Left hindlimb (tissue), 1 donor: ENCODE data around the gene SPATA31D4.

Experiments used
- DNase-seq: peaks from one replicate; pipeline ENCODE4 v3.0.0-alpha.2; 2018

The SPATA31D4 gene

DNA sequence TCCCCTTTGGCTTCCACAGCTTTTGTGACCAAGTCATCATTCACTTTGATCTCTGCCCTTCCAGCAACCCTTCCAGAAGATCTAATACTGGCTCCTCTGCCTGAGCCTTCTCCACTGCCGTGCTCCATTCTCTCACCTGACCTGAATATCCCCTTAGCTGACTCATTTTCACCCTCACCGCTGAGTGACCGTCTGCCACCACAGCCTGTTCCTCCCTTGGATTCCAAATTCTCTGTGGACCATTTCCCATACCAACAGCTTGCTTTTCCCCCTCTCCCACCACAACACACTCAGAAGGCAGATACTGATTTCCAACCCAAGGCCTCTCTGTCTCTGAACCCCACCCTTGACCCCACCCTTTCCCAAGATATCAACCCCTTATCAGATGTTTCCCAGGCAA is 39.8 kb downstream of the SPATA31D4 start:
- DNase-seq: no peak

DNA sequence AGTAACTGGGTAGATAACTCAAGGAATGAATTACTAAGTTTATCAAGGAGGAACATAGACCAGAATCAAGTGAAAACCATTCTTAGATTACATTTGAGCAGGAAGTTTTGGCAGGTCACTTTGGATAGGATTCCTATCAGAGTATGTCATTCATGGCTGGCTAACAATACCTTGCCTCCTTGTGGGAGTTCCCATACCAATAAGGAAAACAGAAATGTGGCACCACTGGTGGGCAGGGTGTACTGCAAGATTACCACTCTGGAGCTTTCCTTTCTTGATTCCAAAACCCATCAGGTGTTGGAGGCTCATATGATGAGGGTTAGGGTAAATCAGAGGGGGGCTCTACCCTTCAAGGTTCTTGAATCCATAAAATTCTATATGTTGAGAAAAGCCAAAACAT is 41.7 kb downstream of the SPATA31D4 start:
- DNase-seq: no peak

DNA sequence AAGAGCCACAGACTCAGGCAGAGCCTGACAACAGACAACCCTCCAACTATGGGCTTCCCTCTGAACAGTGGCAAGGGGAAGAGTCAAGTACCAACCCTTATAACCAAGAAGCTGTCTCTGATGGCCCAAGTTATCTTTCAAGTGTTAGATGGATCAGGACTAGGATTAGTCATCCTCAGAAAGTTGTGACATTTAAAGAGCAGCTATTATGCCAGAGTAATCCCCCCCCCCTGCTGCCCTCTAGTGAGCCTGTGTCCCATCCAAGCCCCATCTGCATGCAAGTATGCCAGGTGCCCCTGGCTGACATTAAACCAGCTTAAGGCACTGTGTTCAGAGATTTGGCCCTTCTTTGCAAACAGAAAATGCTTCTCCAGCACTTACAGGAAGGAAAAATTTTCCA is 43.5 kb downstream of the SPATA31D4 start:
- no peak for DNase-seq

DNA sequence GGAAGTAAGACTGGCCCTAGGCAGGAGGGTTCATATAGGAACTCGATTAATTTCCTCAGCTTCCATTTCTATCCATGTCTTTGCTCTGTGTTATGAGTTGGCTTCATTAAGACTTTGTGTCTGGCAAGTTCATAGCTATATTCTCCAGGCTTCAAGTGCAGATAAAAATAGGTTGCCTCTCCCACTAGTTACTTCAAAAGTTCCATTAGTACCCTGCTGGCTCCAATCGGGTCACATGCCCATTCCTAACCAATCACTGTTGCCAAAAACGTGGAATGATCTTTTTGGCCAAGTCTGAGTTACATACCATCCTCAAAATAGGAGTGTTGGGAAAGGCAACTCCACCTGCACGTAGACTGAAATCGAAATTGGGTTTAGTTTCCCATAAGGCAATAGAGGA is 46.5 kb downstream of the SPATA31D4 start:
- DNase-seq: no peak

DNA sequence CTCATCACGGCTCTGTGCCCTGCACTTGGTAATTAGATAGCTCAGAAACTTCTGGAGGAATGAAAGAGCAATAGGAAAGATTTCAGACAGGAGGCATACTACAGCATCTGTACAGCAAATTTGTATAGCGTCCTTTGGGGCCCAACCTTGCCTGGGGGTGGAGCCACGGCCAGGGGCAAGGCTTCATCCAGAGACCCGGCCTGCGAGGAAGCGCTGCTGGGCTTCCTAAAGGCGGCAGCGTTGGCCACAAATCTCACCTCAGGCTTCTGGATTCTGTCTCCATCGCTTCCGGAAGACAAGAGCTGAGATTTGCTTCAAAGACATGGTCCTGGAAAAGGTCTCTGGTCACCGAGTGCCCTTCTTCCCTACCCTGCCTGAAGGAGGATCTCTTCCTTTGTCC is 48.1 kb downstream of the SPATA31D4 start:
- no peak for DNase-seq

DNA sequence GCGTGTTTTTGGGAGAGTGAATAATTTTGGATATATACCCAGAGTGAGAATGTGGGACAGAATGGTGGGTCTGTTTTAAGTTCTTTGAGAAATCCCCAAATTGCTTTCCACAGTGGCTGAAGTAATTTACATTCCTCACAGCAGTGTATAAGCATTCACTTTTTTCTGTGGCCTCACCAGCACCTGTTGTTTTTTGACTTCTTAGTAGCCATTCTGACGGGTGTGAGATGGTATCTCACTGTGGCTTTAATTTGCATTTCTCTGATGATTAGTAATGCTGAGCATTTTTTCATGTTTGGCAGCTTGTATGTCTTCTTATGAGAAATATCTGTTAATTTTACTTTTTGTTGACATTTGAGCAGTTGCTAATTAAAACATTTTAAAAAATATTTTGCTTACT is 51.0 kb downstream of the SPATA31D4 start:
- no peak for DNase-seq

DNA sequence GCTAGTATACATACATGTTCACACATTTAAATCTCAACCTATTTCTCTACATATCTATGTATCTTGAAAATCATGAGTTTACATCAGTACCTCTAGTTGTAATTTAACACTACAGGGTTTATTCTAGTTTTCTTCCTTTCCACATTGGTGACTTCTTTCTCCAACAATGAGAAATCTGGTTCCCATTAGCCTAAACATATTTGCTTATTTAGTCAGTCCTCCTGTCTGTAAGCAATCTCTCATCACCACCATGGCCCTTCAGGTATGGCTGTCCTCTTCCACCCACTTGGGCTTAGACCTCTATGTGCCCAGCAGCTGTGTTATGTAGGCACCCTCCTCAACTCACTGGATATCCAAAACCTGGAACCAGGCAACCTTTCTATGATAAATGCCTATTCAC is 52.3 kb downstream of the SPATA31D4 start:
- no peak for DNase-seq

DNA sequence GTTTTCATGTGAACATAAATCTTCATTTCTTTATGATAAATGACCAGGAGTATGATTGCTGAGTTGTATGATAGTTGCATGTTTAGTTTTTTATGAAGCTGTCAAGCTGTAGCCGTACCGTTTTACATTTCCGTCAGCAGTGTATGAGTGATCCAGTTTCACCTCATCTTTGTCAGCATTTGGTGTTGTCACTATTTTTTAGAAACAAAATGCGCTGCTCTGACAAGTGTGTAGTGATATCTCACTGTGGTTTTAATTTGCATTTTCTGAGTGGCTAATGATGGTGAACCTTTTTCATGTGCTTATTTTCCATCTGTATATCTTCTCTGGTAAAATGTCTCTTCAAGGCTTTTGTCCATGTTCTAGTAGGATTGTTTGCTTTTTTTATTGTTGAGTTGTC is 53.7 kb downstream of the SPATA31D4 start:
- no peak for DNase-seq
